Hepatocyte (in vitro differentiated cells): ENCODE results near the gene MEX3B.

Experiments
- EZH2phosphoT487 ChIP-seq: fragments of 200-600 bp; sonication (generic); IDR thresholded peaks from one replicate; pipeline ENCODE4 v1.6.1; 2018; ENCODE audit warnings: antibody characterized with exemption, mild to moderate bottlenecking, low read depth, moderate library complexity; ENCODE audit not compliant: unreplicated experiment, severe bottlenecking
- TF ChIP-seq, protein P1 (sequence below): fragments of 200-600 bp; sonication (generic); IDR thresholded peaks from 2 replicates; pipeline ENCODE4 v1.5.1; 2016; ENCODE audit warnings: antibody characterized with exemption, mild to moderate bottlenecking; ENCODE audit not compliant: poor library complexity

DNA sequence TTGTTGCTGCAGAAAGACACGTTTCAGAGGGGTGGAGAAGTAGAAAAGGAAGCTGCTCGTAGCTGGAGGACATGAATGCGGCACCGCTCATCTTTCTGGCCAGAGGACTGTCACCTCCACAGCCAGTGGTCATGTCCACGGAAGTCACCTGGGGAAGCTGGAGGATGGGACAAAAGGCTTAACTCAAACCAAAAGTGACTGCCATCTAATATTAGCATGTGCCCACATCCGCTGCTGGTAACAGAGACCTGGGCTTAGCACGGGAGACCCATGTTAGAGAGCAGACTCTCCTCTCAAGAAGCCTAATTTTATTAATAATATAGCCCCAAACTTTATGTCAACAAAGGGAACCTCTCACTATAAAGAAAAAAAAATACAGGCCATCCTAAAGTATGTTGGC is 5.9 kb downstream of the MEX3B start:
- TF ChIP-seq, protein P1, sequence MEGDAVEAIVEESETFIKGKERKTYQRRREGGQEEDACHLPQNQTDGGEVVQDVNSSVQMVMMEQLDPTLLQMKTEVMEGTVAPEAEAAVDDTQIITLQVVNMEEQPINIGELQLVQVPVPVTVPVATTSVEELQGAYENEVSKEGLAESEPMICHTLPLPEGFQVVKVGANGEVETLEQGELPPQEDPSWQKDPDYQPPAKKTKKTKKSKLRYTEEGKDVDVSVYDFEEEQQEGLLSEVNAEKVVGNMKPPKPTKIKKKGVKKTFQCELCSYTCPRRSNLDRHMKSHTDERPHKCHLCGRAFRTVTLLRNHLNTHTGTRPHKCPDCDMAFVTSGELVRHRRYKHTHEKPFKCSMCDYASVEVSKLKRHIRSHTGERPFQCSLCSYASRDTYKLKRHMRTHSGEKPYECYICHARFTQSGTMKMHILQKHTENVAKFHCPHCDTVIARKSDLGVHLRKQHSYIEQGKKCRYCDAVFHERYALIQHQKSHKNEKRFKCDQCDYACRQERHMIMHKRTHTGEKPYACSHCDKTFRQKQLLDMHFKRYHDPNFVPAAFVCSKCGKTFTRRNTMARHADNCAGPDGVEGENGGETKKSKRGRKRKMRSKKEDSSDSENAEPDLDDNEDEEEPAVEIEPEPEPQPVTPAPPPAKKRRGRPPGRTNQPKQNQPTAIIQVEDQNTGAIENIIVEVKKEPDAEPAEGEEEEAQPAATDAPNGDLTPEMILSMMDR, result no peak
- no peak for TF ChIP-seq EZH2phosphoT487
